ENCODE results near the gene DYNC2H1.

GRCh38 chr11:103317118-103317517 lies 207.9 kb downstream of the DYNC2H1 start:
- TF ChIP-seq ZEB2 (tag by site-specific recombination; IDR thresholded peaks at IDR 0.05), result no peak
- no peak for TF ChIP-seq ZNF549 (tag by site-specific recombination; IDR thresholded peaks at IDR 0.05)
- TF ChIP-seq YY1 (tag by site-specific recombination; IDR thresholded peaks at IDR 0.05), result no peak
- no peak for TF ChIP-seq REST (tag by site-specific recombination; IDR thresholded peaks at IDR 0.05)
- no peak for TF ChIP-seq BCL11A (tag by site-specific recombination; IDR thresholded peaks at IDR 0.05; ENCODE audit: low read depth)
- no peak for TF ChIP-seq ZNF274 (IDR thresholded peaks at IDR 0.05; ENCODE audit: low read length)
- no peak for TF ChIP-seq ZNF274 (tag by site-specific recombination; IDR thresholded peaks at IDR 0.05; ENCODE audit: borderline replicate concordance)
- no peak for TF ChIP-seq PBX3 (CRISPR knock-in tag; IDR thresholded peaks at IDR 0.05)
- no peak for TF ChIP-seq ZNF362 (tag by site-specific recombination; IDR thresholded peaks at IDR 0.05)
- TF ChIP-seq ZNF785 (tag by site-specific recombination; IDR thresholded peaks at IDR 0.05), result no peak
- TF ChIP-seq CTCF (tag by site-specific recombination; IDR thresholded peaks at IDR 0.05), result no peak
- no peak for TF ChIP-seq SETDB1 (IDR thresholded peaks at IDR 0.05; ENCODE audit: insufficient read length, low read length)
